Osteocyte (in vitro differentiated cells): ENCODE measurements around the gene MAPK11. TPM values are rescaled to one million over a fixed set of nuclear protein-coding genes. Genes with fewer than 3 reads are reported as not detected.
"Not testable (repeated sequence)": the region's sequence is repeated elsewhere in the genome, so short reads cannot be mapped to it uniquely, and the experiment has no call there.

Experiments
- DNase-seq: peaks from one replicate; pipeline ENCODE4 v3.0.0; 2021; ENCODE audit warnings: mixed read lengths; ENCODE audit not compliant: unreplicated experiment; ENCODE audit errors: extremely low spot score
- H3K27ac Mint-ChIP-seq: one replicate; pipeline ENCODE4 v1.8.0; 2021; ENCODE audit warnings: mild to moderate bottlenecking, mixed read lengths; ENCODE audit not compliant: unreplicated experiment
- H3K27me3 Mint-ChIP-seq: one replicate; pipeline ENCODE4 v1.8.0; 2021; ENCODE audit warnings: mixed read lengths; ENCODE audit not compliant: unreplicated experiment
- H3K36me3 Mint-ChIP-seq: one replicate; pipeline ENCODE4 v1.8.0; 2021; ENCODE audit warnings: mixed read lengths; ENCODE audit not compliant: unreplicated experiment
- H3K4me1 Mint-ChIP-seq: one replicate; pipeline ENCODE4 v1.8.0; 2021; ENCODE audit warnings: mixed read lengths; ENCODE audit not compliant: unreplicated experiment
- H3K4me3 Mint-ChIP-seq: one replicate; pipeline ENCODE4 v1.8.0; 2021; ENCODE audit warnings: mild to moderate bottlenecking, moderate library complexity, mixed read lengths; ENCODE audit not compliant: unreplicated experiment
- H3K9me3 Mint-ChIP-seq: one replicate; pipeline ENCODE4 v1.8.0; 2021; ENCODE audit warnings: mixed read lengths; ENCODE audit not compliant: unreplicated experiment
- CTCF ChIP-seq: fragments of 200-600 bp; sonication (generic); IDR thresholded peaks from 2 replicates; pipeline ENCODE4 v1.5.0; 2021; ENCODE audit warnings: antibody characterized with exemption, mild to moderate bottlenecking, moderate library complexity
- total RNA-seq: library from RNA; stranded (reverse); gene quantifications from 2 replicates; pipeline ENCODE4 v1.2.1, GENCODE V29; 2021

The MAPK11 gene
- total RNA-seq, 1 donor from 2014 or later = 6.4 TPM

- Mint-ChIP-seq H3K27me3 (no peaks in the 10 kb centered on the region), H3K4me3 (no peak overlapping the region), H3K9me3 (no peaks in the 10 kb centered on the region), H3K4me1 (peaks cover 11% of the 10 kb centered on the region), H3K27ac (no peak overlapping the region), H3K36me3 (peaks cover 19% of the 10 kb centered on the region)
- DNase-seq = no peak
- TF ChIP-seq CTCF = no peak
Observed at GRCh38 chr22:50274771-50275170, 4.6 kb upstream of the MAPK11 start.

GRCh38 chr22:50274311-50274710 is 4.1 kb upstream of the MAPK11 start:
- H3K9me3 Mint-ChIP-seq = no peaks in the 10 kb centered on the region
- peak; percentile 55 for TF ChIP-seq CTCF
- H3K27ac Mint-ChIP-seq = peak overlapping the region; percentile 54
- H3K36me3 Mint-ChIP-seq = peaks cover 19% of the 10 kb centered on the region
- peaks cover 13% of the 10 kb centered on the region for H3K4me1 Mint-ChIP-seq
- no peaks in the 10 kb centered on the region for H3K27me3 Mint-ChIP-seq
- DNase-seq = no peak
- no peak overlapping the region for H3K4me3 Mint-ChIP-seq

- H3K4me3 Mint-ChIP-seq, DNase-seq, H3K27me3 Mint-ChIP-seq, H3K9me3 Mint-ChIP-seq: not testable (repeated sequence)
- Mint-ChIP-seq H3K4me1 (peaks cover 15% of the 10 kb centered on the region), H3K27ac (peak overlapping the region; percentile 54), H3K36me3 (peaks cover 17% of the 10 kb centered on the region)
Observed at GRCh38 chr22:50273781-50274180, 3.6 kb upstream of the MAPK11 start.

GRCh38 chr22:50273352-50273751 is 3.2 kb upstream of the MAPK11 start:
- H3K27me3 Mint-ChIP-seq, DNase-seq, H3K9me3 Mint-ChIP-seq, H3K27ac Mint-ChIP-seq, H3K4me3 Mint-ChIP-seq: not testable (repeated sequence)
- Mint-ChIP-seq H3K36me3 (peaks cover 17% of the 10 kb centered on the region), H3K4me1 (peaks cover 19% of the 10 kb centered on the region)

GRCh38 chr22:50272044-50272802 is 2.0 kb upstream of the MAPK11 start:
- H3K27ac Mint-ChIP-seq = no peak overlapping the region

More at GRCh38 chr22:50272044-50272802, 2.0 kb upstream of the MAPK11 start:
- H3K4me3 Mint-ChIP-seq = no peak overlapping the region
- peaks cover 23% of the 10 kb centered on the region for H3K4me1 Mint-ChIP-seq
- H3K27me3 Mint-ChIP-seq = no peaks in the 10 kb centered on the region
- H3K36me3 Mint-ChIP-seq = peaks cover 14% of the 10 kb centered on the region
- H3K9me3 Mint-ChIP-seq = no peaks in the 10 kb centered on the region
- TF ChIP-seq CTCF = no peak
- no peak for DNase-seq
